Mesothelial cell of epicardium (in vitro differentiated cells): Measurements from ENCODE around the gene PFKFB3. TPM values are rescaled to one million over a fixed set of nuclear protein-coding genes. Genes with fewer than 3 reads are reported as not detected.

Source experiments
- DNase-seq, 2 experiments: peaks; one replicate each; pipeline ENCODE4 v3.0.0; 2021; ENCODE audit warnings: low spot score in 2 of 2; ENCODE audit not compliant: unreplicated experiment in 2 of 2
- H3K27ac Mint-ChIP-seq: 2 replicates; pipeline ENCODE4 v1.8.0; 2021; ENCODE audit warnings: mixed read lengths
- H3K27me3 Mint-ChIP-seq: 2 replicates; pipeline ENCODE4 v1.8.0; 2021; ENCODE audit warnings: low read depth, mixed read lengths
- H3K36me3 Mint-ChIP-seq: 2 replicates; pipeline ENCODE4 v1.8.0; 2021; ENCODE audit warnings: mixed read lengths
- H3K4me1 Mint-ChIP-seq: 2 replicates; pipeline ENCODE4 v1.8.0; 2021; ENCODE audit warnings: mixed read lengths
- H3K4me3 Mint-ChIP-seq: 2 replicates; pipeline ENCODE4 v1.8.0; 2021; ENCODE audit warnings: mild to moderate bottlenecking, moderate library complexity, mixed read lengths
- H3K9me3 Mint-ChIP-seq: 2 replicates; pipeline ENCODE4 v1.8.0; 2021; ENCODE audit warnings: mixed read lengths
- CTCF ChIP-seq: fragments of 200-600 bp; sonication (generic); IDR thresholded peaks from one replicate; pipeline ENCODE4 v1.5.0; 2021; ENCODE audit warnings: antibody characterized with exemption; ENCODE audit not compliant: unreplicated experiment
- total RNA-seq: library from RNA; stranded (reverse); gene quantifications from 3 replicates; pipeline ENCODE4 v1.2.1, GENCODE V29; 2021

The PFKFB3 gene
- total RNA-seq, 1 donor from 2014 or later: 51.5 TPM

GRCh38 chr10:6200440-6200733 is 2.3 kb upstream of the PFKFB3 start:
- TF ChIP-seq CTCF: no peak
- no peak for DNase-seq
- Mint-ChIP-seq H3K36me3 (no peaks in the 10 kb centered on the region), H3K4me1 (peaks cover 25% of the 10 kb centered on the region), H3K27ac (no peak overlapping the region), H3K9me3 (no peaks in the 10 kb centered on the region), H3K27me3 (peaks cover 25% of the 10 kb centered on the region), H3K4me3 (peak overlapping the region; percentile 68)

GRCh38 chr10:6200734-6201515 is 1.8 kb upstream of the PFKFB3 start:
- Mint-ChIP-seq H3K4me3 (peak overlapping the region; percentile 68), H3K27ac (peak overlapping the region; percentile 64), H3K9me3 (no peaks in the 10 kb centered on the region), H3K27me3 (peaks cover 25% of the 10 kb centered on the region), H3K36me3 (no peaks in the 10 kb centered on the region), H3K4me1 (peaks cover 25% of the 10 kb centered on the region)
- no peak for TF ChIP-seq CTCF
- DNase-seq: no peak

- no peaks in the 10 kb centered on the region for H3K9me3 Mint-ChIP-seq
- H3K36me3 Mint-ChIP-seq: no peaks in the 10 kb centered on the region
- H3K4me1 Mint-ChIP-seq: peaks cover 25% of the 10 kb centered on the region
- peak overlapping the region; percentile 88 for H3K27ac Mint-ChIP-seq
- TF ChIP-seq CTCF: no peak
- H3K4me3 Mint-ChIP-seq: peak overlapping the region; percentile 76
- DNase-seq: peak; percentile 54 to 74
- H3K27me3 Mint-ChIP-seq: peaks cover 25% of the 10 kb centered on the region
These were observed 1.2 kb upstream of the PFKFB3 start for GRCh38 chr10:6201516-6201975.

- no peaks in the 10 kb centered on the region for H3K9me3 Mint-ChIP-seq
- TF ChIP-seq CTCF: no peak
- peaks cover 25% of the 10 kb centered on the region for H3K4me1 Mint-ChIP-seq
- DNase-seq: no peak
- peak overlapping the region; percentile 88 for H3K27ac Mint-ChIP-seq
- no peaks in the 10 kb centered on the region for H3K36me3 Mint-ChIP-seq
- peak overlapping the region; percentile 76 for H3K4me3 Mint-ChIP-seq
- peaks cover 25% of the 10 kb centered on the region for H3K27me3 Mint-ChIP-seq
These were observed 541 bp upstream of the PFKFB3 start for GRCh38 chr10:6202098-6202683.

- no peak for TF ChIP-seq CTCF
- Mint-ChIP-seq H3K27me3 (peaks cover 25% of the 10 kb centered on the region), H3K9me3 (no peaks in the 10 kb centered on the region), H3K4me1 (peaks cover 25% of the 10 kb centered on the region), H3K4me3 (peak overlapping the region; percentile 94), H3K36me3 (peaks cover 2% of the 10 kb centered on the region), H3K27ac (peak overlapping the region; percentile 87)
- DNase-seq: peak in 1 of 2 experiments; percentile 70
These were observed 765 bp downstream of the PFKFB3 start for GRCh38 chr10:6203331-6204062.
